ENCODE data around the gene NAGLU. TPM values are rescaled to one million over a fixed set of nuclear protein-coding genes. Genes with fewer than 3 reads are reported as not detected.
A peak's percentile ranks its signal among the peaks of the same experiment; 100 is the strongest.

Gene NAGLU
- total and polyA plus RNA-seq, 2 of the 13 experiments (the other 11 are each of a cell fraction or from before 2014, with no cell fraction given), result 28.2 to 40.1 TPM

DNA sequence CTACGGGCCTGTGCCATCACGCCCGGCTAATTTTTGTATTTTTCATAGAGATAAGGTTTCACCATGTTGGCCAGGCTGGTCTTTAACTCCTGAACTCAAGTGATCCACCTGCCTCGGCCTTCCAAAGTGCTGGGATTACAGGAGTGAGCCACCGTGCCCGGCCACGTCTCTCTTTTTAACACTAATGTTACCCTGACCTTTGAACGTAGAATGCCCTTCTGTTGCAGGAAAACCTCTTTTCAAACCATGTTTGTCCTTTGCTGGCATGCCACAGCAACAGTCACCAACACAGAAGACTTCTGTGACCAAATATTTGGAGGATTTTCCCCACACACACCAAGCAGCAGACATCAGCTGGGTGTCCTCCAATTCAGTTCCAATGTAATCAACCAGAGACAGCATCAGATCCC, 8.8 kb downstream of the NAGLU start (continued):
- TF ChIP-seq ZNF569 (CRISPR knock-in tag; IDR thresholded peaks at IDR 0.05; ENCODE audit: borderline replicate concordance) (no peak), TFAP4 (IDR thresholded peaks at IDR 0.05; ENCODE audit: borderline replicate concordance, low read depth) (peak; percentile 75; the same call in 1 of the 2 replicates), RARG (CRISPR knock-in tag; IDR thresholded peaks at IDR 0.05; ENCODE audit: low read depth) (no peak), YY1 (IDR thresholded peaks at IDR 0.05; ENCODE audit: insufficient read depth, insufficient replicate concordance, low read depth, low read length) (no peak), ZBTB42 (CRISPR knock-in tag; IDR thresholded peaks at IDR 0.05) (no peak), RFX5 (IDR thresholded peaks at IDR 0.05; ENCODE audit: low read depth, low read length) (no peak), CTCF (CRISPR knock-in tag; IDR thresholded peaks at IDR 0.05) (no peak), ATF1 (CRISPR knock-in tag; IDR thresholded peaks at IDR 0.05) (no peak), CENPT (CRISPR knock-in tag; IDR thresholded peaks at IDR 0.05; ENCODE audit: low read depth) (no peak), ZNF124 (CRISPR knock-in tag; IDR thresholded peaks at IDR 0.05) (no peak), POGZ (CRISPR knock-in tag; IDR thresholded peaks at IDR 0.05) (no peak), ATF7-NPFF (CRISPR knock-in tag; IDR thresholded peaks at IDR 0.05; ENCODE audit: low read depth) (no peak), MAFF (IDR thresholded peaks at IDR 0.05; ENCODE audit: low read depth, low read length) (no peak), FOXJ3 (CRISPR knock-in tag; IDR thresholded peaks at IDR 0.05; ENCODE audit: borderline replicate concordance) (peak; percentile 60; the same call in 1 of the 2 replicates), SP2 (CRISPR knock-in tag; IDR thresholded peaks at IDR 0.05) (no peak), ZNF629 (CRISPR knock-in tag; conservative IDR thresholded peaks at IDR 0.05) (no peak), PAXIP1 (CRISPR knock-in tag; conservative IDR thresholded peaks at IDR 0.05) (peak; percentile 61)
- TF ChIP-seq, protein P1, sequence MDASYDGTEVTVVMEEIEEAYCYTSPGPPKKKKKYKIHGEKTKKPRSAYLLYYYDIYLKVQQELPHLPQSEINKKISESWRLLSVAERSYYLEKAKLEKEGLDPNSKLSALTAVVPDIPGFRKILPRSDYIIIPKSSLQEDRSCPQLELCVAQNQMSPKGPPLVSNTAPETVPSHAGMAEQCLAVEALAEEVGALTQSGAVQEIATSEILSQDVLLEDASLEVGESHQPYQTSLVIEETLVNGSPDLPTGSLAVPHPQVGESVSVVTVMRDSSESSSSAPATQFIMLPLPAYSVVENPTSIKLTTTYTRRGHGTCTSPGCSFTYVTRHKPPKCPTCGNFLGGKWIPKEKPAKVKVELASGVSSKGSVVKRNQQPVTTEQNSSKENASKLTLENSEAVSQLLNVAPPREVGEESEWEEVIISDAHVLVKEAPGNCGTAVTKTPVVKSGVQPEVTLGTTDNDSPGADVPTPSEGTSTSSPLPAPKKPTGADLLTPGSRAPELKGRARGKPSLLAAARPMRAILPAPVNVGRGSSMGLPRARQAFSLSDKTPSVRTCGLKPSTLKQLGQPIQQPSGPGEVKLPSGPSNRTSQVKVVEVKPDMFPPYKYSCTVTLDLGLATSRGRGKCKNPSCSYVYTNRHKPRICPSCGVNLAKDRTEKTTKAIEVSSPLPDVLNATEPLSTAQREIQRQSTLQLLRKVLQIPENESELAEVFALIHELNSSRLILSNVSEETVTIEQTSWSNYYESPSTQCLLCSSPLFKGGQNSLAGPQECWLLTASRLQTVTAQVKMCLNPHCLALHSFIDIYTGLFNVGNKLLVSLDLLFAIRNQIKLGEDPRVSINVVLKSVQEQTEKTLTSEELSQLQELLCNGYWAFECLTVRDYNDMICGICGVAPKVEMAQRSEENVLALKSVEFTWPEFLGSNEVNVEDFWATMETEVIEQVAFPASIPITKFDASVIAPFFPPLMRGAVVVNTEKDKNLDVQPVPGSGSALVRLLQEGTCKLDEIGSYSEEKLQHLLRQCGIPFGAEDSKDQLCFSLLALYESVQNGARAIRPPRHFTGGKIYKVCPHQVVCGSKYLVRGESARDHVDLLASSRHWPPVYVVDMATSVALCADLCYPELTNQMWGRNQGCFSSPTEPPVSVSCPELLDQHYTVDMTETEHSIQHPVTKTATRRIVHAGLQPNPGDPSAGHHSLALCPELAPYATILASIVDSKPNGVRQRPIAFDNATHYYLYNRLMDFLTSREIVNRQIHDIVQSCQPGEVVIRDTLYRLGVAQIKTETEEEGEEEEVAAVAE (CRISPR knock-in tag; IDR thresholded peaks at IDR 0.05; ENCODE audit: borderline replicate concordance), result no peak
- TF ChIP-seq, protein P2, sequence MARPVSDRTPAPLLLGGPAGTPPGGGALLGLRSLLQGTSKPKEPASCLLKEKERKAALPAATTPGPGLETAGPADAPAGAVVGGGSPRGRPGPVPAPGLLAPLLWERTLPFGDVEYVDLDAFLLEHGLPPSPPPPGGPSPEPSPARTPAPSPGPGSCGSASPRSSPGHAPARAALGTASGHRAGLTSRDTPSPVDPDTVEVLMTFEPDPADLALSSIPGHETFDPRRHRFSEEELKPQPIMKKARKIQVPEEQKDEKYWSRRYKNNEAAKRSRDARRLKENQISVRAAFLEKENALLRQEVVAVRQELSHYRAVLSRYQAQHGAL (CRISPR knock-in tag; IDR thresholded peaks at IDR 0.05; ENCODE audit: not compliant biosample characterization), result no peak

Data from HepG2 (cell line).